Stimulated activated CD4-positive, alpha-beta T cell treated with anti-CD3 and anti-CD28 coated beads, Interleukin-1b, Interleukin-23, amount 100 ng/mL, for 1 hour (primary cell): ENCODE results near the gene CXCL17.
"Not testable (repeated sequence)": the region's sequence is repeated elsewhere in the genome, so short reads cannot be mapped to it uniquely, and the experiment has no call there.

Source experiments
- DNase-seq, 2 donors: peaks; one replicate each; pipeline ENCODE4 v3.0.0-alpha.2; 2020; ENCODE audit warnings: low read depth in 2 of 2

CXCL17 gene

DNA sequence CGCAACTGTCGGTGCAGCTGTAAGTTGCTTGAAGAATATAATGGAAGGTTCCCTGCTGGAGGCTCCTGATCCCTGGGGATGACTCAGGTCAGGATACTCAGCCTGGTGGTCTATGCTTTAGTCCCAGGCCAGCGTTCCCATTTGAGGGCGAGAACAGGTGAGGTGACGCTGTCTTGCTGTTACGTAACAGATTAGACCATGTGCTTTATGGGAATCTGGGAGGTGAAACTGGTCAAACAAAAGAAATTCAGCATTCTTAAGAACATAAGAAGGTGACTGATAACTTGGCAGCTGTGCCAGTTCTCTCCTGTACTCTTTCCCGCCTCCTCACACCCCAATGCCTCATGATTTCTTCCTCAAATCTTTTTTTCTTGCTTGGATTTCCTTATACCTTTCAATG, at the start of gene CXCL17:
Gene CXCL17, minus strand, starts transcription at position 114 of the 400 bp plus-strand sequence. CDS start 114 bp downstream, outside the sequence.
- no peak for DNase-seq

DNA sequence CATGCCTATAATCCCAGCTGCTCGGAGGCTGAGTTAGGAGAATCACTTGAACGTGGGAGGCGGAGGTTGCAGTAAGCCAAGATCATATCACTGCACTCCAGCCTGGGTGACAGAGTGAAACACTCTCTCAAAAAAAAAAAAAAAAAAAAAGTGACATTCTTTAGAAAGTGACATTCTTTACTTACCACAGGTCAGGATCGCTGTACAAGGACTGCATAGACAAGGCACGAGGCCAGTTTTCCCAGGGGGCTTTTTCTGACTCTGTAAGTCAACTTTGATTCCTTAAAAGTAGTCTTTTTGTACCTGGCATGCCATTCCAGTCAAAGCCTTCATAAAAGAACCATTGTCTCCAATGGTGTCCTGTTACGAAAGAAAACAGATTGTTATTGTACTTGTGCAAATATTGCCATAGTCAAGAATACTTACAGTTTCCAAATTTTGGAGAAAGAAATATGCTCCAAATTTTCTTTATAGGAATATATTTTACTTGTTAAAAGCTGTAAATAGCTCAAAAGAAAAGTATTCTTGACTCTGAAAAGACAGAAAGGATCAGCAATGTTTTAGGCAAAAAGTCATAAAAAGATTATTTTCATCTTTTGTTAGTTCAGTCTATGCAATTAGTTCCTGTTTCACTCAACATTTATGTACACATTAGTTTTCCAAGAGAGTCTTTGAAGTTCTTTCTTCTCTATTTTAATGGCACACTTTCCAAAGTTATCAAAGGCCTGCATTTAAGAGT, 46.2 kb upstream of the CXCL17 start:
- no peak for DNase-seq

GRCh38 chr19:42487798-42488178, 45.0 kb upstream of the CXCL17 start:
- no peak for DNase-seq

GRCh38 chr19:42487032-42487797, 44.5 kb upstream of the CXCL17 start:
- no peak for DNase-seq

GRCh38 chr19:42485036-42485435, 42.3 kb upstream of the CXCL17 start:
- DNase-seq: not testable (repeated sequence)

DNA sequence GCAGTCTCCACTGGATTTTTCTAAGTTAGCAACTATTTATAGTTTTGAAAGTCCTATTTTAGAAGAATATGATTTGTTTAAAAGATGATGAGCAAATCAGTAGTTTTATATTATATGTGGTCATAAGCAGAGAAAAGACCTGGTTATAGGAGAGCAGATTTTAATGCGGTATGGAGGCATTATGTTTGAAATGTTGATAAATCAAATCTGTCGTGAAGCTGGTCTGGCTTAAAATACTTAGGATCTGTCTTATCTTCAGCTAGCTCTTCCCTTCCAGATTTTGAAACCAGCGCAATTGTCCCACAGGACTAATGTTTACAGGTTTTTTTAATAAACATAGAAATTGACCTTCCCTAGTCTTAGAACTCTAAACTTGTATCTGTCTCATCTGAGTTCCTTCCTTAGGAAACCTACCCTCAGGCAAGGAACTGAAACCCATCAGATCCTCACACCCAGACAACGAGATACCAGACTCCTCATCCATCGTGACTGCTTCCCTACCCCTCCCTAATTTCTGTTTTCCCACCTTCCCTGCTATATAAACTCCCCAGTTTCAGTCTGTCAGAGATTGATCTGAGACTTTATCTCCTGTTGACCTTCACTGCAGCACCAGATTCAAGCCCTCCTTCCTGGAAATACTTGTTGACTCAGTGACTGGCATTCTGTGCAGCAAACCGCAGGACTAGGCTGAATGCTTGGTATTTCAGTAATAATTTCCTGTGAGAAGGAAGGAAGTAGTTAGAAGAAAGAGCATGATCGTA, 37.8 kb upstream of the CXCL17 start:
- no peak for DNase-seq

DNA sequence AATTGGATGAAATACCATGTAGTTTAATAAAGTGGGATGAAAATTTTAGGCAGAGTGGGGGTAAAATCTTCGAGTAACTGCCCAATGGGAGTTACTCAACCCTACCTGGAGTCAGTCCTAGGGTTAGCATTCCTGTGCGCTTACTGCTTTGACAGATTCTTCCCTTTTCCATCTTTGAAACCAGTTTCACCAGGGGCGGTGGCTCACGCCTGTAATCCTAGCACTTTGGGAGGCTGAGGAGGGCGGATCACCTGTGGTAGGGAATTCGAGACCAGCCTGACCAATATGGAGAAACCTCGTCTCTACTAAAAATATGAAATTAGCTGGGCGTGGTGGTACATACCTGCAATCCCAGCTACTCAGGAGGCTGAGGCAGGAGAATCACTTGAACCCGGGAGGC, 37.0 kb upstream of the CXCL17 start:
- DNase-seq: no peak

DNA sequence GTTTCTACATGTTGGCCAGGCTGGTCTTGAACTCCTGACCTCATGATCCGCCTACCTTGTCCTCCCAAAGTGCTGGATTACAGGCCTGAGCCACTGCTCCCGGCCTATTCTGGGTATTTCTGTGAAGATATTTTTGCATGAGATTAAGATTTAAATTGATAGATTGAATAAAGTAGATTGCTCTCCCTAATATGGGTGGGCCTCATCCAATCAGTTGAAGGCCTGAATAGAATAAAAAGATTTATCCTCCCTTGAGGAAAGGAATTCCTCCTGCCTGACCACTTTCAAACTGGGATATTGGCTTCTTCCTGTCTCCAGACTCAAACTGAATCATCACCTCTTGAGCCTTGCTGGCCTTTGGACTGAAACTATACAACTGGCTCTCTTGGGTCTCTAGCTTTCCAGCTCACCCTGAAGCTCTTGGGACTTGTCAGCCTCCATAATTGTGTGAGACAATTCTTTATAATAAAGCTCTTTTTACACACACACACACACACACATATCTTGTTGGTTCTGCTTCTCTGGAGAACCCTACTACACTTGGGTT, 36.1 kb upstream of the CXCL17 start:
- no peak for DNase-seq

GRCh38 chr19:42477933-42478332, 35.2 kb upstream of the CXCL17 start:
- no peak for DNase-seq

DNA sequence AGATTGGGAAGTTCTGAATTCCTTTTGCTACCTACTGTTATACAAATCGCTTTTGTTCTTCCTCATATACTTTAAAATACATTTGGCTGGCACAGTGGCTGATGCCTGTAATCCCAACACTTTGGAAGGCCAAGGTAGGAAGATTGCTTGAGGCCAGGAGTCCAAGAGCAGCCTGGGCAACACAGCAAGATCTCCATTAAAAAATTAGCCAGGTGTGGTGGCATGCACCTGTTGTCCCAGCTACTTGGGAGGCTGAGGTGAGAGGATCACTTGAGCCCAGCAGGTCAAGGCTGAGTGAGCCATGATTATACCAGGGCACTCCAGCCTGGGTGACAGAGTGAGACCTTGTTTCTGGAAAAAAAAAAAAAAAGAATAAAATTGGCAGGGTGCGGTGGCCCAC, 34.4 kb upstream of the CXCL17 start:
- DNase-seq: no peak

- DNase-seq: no peak
Measured at GRCh38 chr19:42475366-42475765, 32.6 kb upstream of the CXCL17 start.

- no peak for DNase-seq
Measured at GRCh38 chr19:42474743-42475142, 32.0 kb upstream of the CXCL17 start.

DNA sequence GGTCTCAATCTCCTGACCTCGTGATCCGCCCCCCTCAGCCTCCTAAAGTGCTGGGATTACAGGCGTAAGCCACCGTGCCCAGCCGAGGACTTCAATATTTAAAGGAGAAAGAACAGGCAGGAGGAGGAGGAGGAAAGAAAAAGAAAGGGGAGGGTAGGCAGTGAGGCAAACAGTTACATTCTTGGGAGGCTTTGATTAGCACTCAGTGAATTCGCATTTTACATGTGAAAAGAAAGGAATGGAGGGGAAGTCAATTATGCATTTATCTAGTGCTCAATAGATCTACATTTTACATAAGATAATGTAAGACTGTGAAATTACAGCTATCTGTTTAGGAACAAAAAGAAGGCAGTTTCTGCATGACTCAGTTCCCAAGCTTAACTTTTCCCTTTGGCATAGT, 30.9 kb upstream of the CXCL17 start:
- no peak for DNase-seq

- no peak for DNase-seq
Measured at GRCh38 chr19:42472402-42473147, 29.8 kb upstream of the CXCL17 start.

DNA sequence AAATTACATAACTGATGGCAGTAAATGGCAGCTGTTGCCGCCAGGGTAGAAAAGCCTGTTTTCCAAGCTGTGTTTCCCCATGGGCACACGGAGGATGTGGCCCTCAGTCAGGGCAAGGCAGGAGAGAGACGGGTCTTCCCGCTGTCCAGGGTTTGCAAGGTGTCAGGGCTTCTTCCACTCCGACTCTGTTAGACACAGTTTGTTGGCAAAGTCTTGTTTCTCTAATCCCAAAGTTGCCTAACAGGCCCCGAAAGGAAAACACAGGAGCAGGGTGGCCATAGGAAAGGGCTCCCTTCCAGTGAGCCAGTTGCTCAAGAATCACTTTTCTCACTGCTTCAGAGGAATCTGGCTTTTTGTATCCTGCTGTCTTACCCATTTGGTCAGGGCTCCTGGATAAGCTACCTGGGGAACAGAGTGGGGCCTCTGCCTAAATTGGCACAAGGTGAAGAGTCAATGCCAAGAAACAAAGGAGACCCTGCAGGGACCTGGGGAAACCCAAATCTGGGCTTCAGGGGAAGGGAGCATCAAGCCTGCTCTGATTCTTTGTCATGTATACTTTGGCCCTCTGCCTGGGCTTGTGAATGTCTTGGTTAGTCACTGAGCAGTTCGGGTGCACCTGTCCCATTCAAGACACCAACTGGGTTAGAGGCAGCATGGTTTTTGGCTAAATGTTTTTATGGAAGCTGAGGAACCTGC, 29.0 kb upstream of the CXCL17 start:
- DNase-seq: no peak

DNA sequence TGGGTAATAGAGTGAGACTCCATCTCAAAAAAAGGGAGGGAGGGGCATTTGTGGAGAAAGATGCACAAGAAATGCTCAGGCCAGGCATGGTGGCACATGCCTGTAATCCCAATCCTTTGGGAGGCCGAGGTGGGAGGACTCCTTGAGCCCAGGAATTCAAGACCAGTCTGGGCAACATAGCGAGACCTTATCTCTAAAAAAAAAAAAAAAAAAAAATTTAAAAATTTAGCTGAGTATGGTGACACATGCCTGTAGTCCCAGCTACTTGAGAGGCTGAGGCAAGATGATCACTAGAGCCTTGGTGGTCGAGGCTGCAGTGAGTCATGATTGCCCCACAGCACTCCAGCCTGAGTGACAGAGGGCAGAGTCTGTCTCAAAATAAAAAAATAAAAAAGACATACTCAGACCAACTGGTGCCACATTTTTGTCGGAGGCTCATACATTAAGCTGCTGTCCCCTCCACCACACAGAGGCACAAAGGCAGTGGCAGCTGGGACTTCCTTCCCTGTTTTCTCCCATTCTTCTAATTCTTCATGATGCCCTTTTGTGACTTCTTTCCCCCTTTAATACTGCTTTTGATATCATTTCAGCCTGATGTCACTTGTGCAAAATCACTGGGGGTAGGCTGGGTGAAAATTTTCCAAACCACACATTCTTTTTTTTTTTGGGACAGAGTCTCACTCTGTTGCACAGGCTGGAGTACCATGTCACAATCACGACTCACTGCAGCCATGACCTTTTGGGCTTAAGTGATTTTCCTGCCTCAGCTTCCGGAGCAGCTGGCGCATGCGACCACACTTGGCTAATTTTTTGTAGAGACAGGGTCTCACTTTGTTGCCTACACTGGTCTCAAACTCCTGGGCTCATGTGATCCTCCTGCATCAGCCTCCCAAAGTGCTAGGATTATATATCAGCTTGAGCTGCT, 26.8 kb upstream of the CXCL17 start:
- no peak for DNase-seq

DNA sequence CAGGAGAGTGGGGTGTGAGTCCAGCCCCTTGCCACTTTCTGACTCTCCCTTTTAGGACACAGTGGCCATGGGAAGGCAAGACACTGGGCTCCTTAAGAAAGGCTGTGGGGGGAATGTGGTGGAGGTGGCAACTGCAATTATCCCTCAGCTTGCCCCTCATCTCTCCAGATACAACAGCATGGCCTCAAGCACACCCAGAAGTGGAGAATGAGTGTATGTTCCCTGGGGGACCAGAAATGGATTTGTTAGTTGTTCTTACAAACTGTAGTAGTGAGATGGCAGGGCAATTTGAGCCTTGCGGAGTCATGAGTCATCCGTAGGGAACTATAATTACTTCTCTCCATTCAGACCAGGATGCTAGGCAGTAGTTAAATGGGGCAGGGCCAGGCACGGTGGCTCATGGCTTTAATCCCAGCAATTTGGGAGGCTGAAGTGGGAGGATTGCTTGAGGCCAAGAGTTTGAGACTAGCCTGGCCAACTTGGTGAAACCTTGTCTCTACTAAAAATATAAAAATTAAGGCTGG, 25.6 kb upstream of the CXCL17 start:
- no peak for DNase-seq

DNA sequence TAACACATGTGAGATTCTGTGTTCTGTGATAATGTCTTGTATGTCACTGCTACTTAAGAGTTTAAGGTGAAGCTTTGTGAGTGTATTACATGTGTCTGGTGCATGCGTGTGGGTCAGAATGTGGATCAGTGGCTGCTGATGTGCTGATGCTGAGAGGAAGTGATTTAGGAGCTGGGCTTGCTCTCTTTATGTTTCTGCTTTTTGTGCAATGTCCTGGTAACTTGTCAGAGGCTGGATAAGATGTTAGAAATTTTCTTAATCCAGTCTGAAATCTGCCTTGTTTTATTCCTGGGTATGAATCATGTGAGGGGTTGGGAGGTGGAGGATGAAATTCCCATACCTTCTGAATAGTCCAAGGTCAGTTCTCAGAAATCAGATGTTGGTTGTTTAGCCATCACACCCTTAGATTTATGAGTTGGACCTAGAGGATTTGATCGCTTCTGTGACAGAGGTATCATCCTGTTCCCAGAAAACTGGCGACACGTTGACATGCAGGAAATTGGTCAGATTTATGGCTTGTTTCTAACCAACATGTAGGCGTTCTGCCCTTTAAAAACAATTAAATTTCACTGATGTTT, 24.5 kb upstream of the CXCL17 start:
- no peak for DNase-seq

GRCh38 chr19:42466521-42467182, 23.9 kb upstream of the CXCL17 start:
- no peak for DNase-seq
